NCI-H1694 (cell line): Measurements from ENCODE around the gene RNASEH2B.

ENCODE experiments used
- DNase-seq: peaks from one replicate; lab custom pipeline; 2025; lab: John Stamatoyannopoulos, UW

Gene RNASEH2B

GRCh38 chr13:50995854-50996253 lies 86.3 kb downstream of the RNASEH2B start:
- peak; percentile 11 for DNase-seq

DNA sequence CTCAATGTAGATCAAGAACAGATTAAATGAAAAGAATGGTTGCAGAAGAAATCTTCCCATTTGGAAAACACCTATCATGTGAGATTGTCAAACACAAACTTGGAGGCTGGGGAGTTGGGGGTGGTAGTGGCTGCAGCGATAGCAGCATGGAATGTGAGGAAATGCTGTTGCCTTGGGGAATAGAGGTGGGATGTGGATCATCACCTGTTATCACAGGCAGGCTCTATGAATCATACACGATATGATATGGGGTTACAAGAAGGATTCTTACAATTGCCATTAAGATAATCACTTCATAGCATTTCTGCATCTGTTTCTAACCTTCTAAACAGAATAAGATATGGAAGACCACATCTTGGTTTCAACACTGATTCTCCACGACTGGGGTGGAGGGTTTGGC lies 88.7 kb downstream of the RNASEH2B start:
- DNase-seq, result no peak

- DNase-seq, result no peak
Measured at GRCh38 chr13:50999641-51000040, 90.0 kb downstream of the RNASEH2B start.

DNA sequence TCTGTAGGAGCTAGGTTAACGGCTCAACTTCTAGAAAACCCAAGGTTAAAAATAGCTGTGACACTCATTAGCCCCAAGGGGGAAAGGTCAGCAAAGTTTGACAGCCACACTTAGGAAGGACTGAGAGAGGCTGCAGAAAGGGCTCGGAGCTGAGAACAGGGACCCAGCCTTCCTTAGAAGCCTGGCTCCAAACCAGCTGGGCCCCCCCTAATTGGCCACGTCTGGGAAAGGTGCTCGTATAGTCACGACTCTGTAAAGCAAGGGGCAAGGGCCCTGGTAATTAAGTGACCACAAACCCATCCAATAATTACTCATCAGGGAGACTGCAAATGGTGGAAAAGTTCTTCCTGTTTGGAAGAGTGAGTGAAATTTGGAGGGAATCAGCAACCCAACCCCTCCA lies 90.5 kb downstream of the RNASEH2B start:
- no peak for DNase-seq

- DNase-seq, result peak; percentile 91
Measured at GRCh38 chr13:51000571-51001260, 91.1 kb downstream of the RNASEH2B start.

- no peak for DNase-seq
Measured at GRCh38 chr13:51001335-51001734, 91.7 kb downstream of the RNASEH2B start.

- no peak for DNase-seq
Measured at GRCh38 chr13:51002736-51003135, 93.1 kb downstream of the RNASEH2B start.

GRCh38 chr13:51003642-51004041 lies 94.1 kb downstream of the RNASEH2B start:
- DNase-seq, result no peak

DNA sequence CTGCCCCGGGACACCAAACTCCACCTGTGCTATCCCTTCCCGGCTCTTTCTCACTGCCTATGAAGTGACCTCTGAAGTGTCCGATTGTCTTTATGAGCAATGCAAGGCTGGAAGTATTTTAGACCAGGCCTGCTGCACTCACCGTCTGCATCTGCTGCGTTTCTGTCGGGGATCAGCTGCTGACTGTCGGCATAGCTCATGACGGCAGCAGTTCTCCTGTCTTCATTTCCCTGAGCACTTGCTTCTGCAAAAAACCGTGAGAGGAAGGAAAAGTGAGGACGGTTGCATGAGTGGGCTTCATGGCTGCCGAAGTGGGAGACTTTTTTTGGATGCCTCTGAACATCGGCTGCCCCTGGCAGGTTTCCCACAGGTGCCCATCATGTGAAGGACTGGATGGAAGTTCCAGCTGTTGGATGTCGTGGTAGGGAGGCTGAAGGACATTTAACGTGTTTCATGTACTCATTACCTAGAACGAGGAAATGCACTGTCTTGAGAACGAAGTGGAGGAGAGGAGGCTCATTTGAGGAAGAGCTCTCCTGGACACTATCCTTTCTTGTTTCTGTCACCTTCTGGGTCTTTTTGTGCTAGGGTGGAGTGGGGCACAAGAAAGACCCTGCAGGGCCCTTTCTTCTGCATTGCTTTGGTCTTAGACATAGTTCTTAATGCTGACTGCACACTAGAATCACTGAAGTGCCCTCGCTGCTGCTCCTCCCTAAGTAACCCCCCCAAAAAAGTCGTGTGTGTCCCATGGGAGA lies 94.7 kb downstream of the RNASEH2B start:
- DNase-seq, result no peak

DNA sequence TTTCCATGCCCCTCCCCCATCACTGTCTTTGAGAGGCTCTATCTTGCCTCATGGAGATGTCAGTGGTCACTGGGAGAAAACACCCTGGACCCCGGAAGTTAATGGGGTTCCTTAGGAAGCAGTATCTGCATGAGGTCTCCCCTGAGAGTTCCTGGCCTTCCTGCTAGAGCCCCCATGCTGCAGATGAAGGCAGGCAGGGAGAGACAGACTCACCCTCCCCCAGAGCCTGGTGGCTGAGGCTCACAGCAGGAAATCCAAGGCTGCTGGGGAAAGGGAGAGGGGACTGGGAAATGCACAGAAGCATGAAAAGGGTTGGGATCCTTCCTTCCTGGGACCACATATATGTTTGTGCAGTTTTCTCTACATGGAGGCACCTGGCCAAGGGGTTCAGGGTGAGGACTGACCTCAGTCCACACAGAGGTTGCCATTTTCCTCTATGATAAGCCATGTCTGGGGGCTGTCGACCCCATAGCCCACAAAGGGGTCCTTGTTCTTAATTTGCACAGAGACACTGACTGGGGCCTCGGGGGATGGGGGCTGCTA lies 95.4 kb downstream of the RNASEH2B start:
- no peak for DNase-seq

- DNase-seq, result no peak
Measured at GRCh38 chr13:51005566-51005965, 96.0 kb downstream of the RNASEH2B start.
